ENCODE data around the gene SPEM2. TPM values are rescaled to one million over a fixed set of nuclear protein-coding genes. Genes with fewer than 3 reads are reported as not detected.

SPEM2 gene
- total and polyA plus RNA-seq, 5 donors from 2014 or later, result not detected

- no peaks in the 10 kb centered on the region for H3K9me3 Mint-ChIP-seq
- peaks cover 31% of the 10 kb centered on the region for H3K4me1 ChIP-seq (ENCODE audit: control insufficient read depth, insufficient read depth, low read length, poor library complexity, severe bottlenecking)
- peak overlapping the region in 3 of 4 donors; percentile 93 to 97 (median 96) for H3K4me3 Mint-ChIP-seq
- peaks cover 6 to 74% (median 43%) of the 10 kb centered on the region in 4 donors for H3K4me1 Mint-ChIP-seq
- peaks cover 5% of the 10 kb centered on the region for H3K36me3 Mint-ChIP-seq
- H3K27ac ChIP-seq (ENCODE audit: insufficient read depth, low read length, poor library complexity, severe bottlenecking), result no peak overlapping the region
- no peaks in the 10 kb centered on the region for H3K9me3 ChIP-seq (ENCODE audit: control insufficient read depth in 2 of 2, low read length in 2 of 2)
- ATAC-seq (ENCODE audit: low read depth in 2 of 2) (no peak), DNase-seq (no peak)
- peak overlapping the region; percentile 0 to 60 (median 57) for H3K27ac Mint-ChIP-seq
- H3K36me3 ChIP-seq (ENCODE audit: control insufficient read depth, insufficient read depth, low read length), result no peaks in the 10 kb centered on the region
- no peaks in the 10 kb centered on the region for H3K27me3 ChIP-seq (ENCODE audit: control insufficient read depth, insufficient read depth, low read length)
- H3K4me3 ChIP-seq (ENCODE audit: low read depth, low read length), result no peak overlapping the region
- peaks cover 4% of the 10 kb centered on the region for H3K27me3 Mint-ChIP-seq
Observed at GRCh38 chr17:7475764-7476422, 50.5 kb downstream of the SPEM2 start.

GRCh38 chr17:7476494-7476893 is 51.1 kb downstream of the SPEM2 start:
- Histone ChIP-seq H3K4me3 (ENCODE audit: low read depth, low read length) (no peak overlapping the region), H3K27me3 (ENCODE audit: control insufficient read depth, insufficient read depth, low read length) (no peaks in the 10 kb centered on the region), H3K27ac (ENCODE audit: insufficient read depth, low read length, poor library complexity, severe bottlenecking) (no peak overlapping the region), H3K36me3 (ENCODE audit: control insufficient read depth, insufficient read depth, low read length) (no peaks in the 10 kb centered on the region), H3K9me3 (ENCODE audit: control insufficient read depth in 2 of 2, low read length in 2 of 2) (no peaks in the 10 kb centered on the region), H3K4me1 (ENCODE audit: control insufficient read depth, insufficient read depth, low read length, poor library complexity, severe bottlenecking) (peaks cover 32% of the 10 kb centered on the region)
- Mint-ChIP-seq H3K27me3 (peaks cover 4% of the 10 kb centered on the region), H3K36me3 (peaks cover 5% of the 10 kb centered on the region), H3K4me3 (peak overlapping the region; percentile 17 to 97 (median 94)), H3K27ac (peak overlapping the region in 2 of 3 donors; percentile 57 to 60), H3K4me1 (peaks cover 6 to 73% (median 42%) of the 10 kb centered on the region in 4 donors), H3K9me3 (no peaks in the 10 kb centered on the region)
- DNase-seq (no peak), ATAC-seq (ENCODE audit: low read depth in 2 of 2) (no peak)

- Mint-ChIP-seq H3K36me3 (peaks cover 5% of the 10 kb centered on the region), H3K4me3 (peak overlapping the region; percentile 17 to 97 (median 94)), H3K9me3 (no peaks in the 10 kb centered on the region), H3K27ac (peak overlapping the region; percentile 32 to 97 (median 86)), H3K27me3 (peaks cover under 1% of the 10 kb centered on the region), H3K4me1 (peaks cover 6 to 73% (median 41%) of the 10 kb centered on the region in 4 donors)
- DNase-seq (no peak), ATAC-seq (ENCODE audit: low read depth in 2 of 2) (no peak)
- peaks cover 35% of the 10 kb centered on the region for H3K4me1 ChIP-seq (ENCODE audit: control insufficient read depth, insufficient read depth, low read length, poor library complexity, severe bottlenecking)
- peak overlapping the region; percentile 98 for H3K27ac ChIP-seq (ENCODE audit: insufficient read depth, low read length, poor library complexity, severe bottlenecking)
- no peak overlapping the region for H3K4me3 ChIP-seq (ENCODE audit: low read depth, low read length)
- no peaks in the 10 kb centered on the region for H3K27me3 ChIP-seq (ENCODE audit: control insufficient read depth, insufficient read depth, low read length)
- H3K36me3 ChIP-seq (ENCODE audit: control insufficient read depth, insufficient read depth, low read length), result no peaks in the 10 kb centered on the region
- H3K9me3 ChIP-seq (ENCODE audit: control insufficient read depth in 2 of 2, low read length in 2 of 2), result no peaks in the 10 kb centered on the region
Observed at GRCh38 chr17:7476951-7477350, 51.5 kb downstream of the SPEM2 start.

Other genes starting within 250 kb of the SPEM2 start
Only the 30 nearest of the 39 such genes appear.
- gene GABARAP, start 183.2 kb upstream of the SPEM2 start, total RNA-seq, result 227 TPM
- 1,000 to 10,000 TPM in 2 of 4 donors, 100 to 1,000 TPM in 2; 939 to 1,205 (median 986) TPM for gene GABARAP, start 183.2 kb upstream of the SPEM2 start, polyA plus RNA-seq
- 114 TPM for gene CTDNEP1, start 173.9 kb upstream of the SPEM2 start, total RNA-seq
- 10 to 100 TPM; 33.0 to 40.7 (median 38.8) TPM for gene CTDNEP1, start 173.9 kb upstream of the SPEM2 start, polyA plus RNA-seq
- gene ELP5, start 173.4 kb upstream of the SPEM2 start, total RNA-seq, result 31.6 TPM
- 10 to 100 TPM; 54.5 to 74.0 (median 59.0) TPM for gene ELP5, start 173.4 kb upstream of the SPEM2 start, polyA plus RNA-seq
- not detected for gene CLDN7, start 163.1 kb upstream of the SPEM2 start, total RNA-seq
- gene CLDN7, start 163.1 kb upstream of the SPEM2 start, polyA plus RNA-seq, result 1 to 10 TPM in 2 of 4 donors, under 1 TPM in 2; 0.55 to 2.0 (median 1.3) TPM
- not detected for gene SLC2A4, start 143.9 kb upstream of the SPEM2 start, total RNA-seq
- not detected for gene SLC2A4, start 143.9 kb upstream of the SPEM2 start, polyA plus RNA-seq
- gene YBX2, start 131.0 kb upstream of the SPEM2 start, total RNA-seq, result not detected
- not detected for gene YBX2, start 131.0 kb upstream of the SPEM2 start, polyA plus RNA-seq
- 485 TPM for gene EIF5A, start 118.0 kb upstream of the SPEM2 start, total RNA-seq
- 100 to 1,000 TPM; 210 to 631 (median 398) TPM for gene EIF5A, start 118.0 kb upstream of the SPEM2 start, polyA plus RNA-seq
- 129 TPM for gene GPS2, start 110.3 kb upstream of the SPEM2 start, total RNA-seq
- gene GPS2, start 110.3 kb upstream of the SPEM2 start, polyA plus RNA-seq, result 100 to 1,000 TPM in 2 of 4 donors, 10 to 100 TPM in 2; 79.3 to 107 (median 96.5) TPM
- 39.5 TPM for gene NEURL4, start 96.3 kb upstream of the SPEM2 start, total RNA-seq
- 1 to 10 TPM in 2 of 4 donors, under 1 TPM in 2; 0.27 to 1.2 (median 0.83) TPM for gene NEURL4, start 96.3 kb upstream of the SPEM2 start, polyA plus RNA-seq
- 723 TPM for gene ACAP1, start 89.1 kb upstream of the SPEM2 start, total RNA-seq
- gene ACAP1, start 89.1 kb upstream of the SPEM2 start, polyA plus RNA-seq, result 100 to 1,000 TPM; 194 to 259 (median 213) TPM
- gene KCTD11, start 73.5 kb upstream of the SPEM2 start, total RNA-seq, result 1.3 TPM
- gene KCTD11, start 73.5 kb upstream of the SPEM2 start, polyA plus RNA-seq, result 1 to 10 TPM; 2.6 to 4.0 (median 2.9) TPM
- not detected for gene TMEM95, start 70.5 kb upstream of the SPEM2 start, total RNA-seq
- not detected for gene TMEM95, start 70.5 kb upstream of the SPEM2 start, polyA plus RNA-seq
- 4.8 TPM for gene TNK1, start 44.5 kb upstream of the SPEM2 start, total RNA-seq
- 1 to 10 TPM in 3 of 4 donors, under 1 TPM in 1; 0.42 to 3.8 (median 1.4) TPM for gene TNK1, start 44.5 kb upstream of the SPEM2 start, polyA plus RNA-seq
- gene PLSCR3, start 31.1 kb upstream of the SPEM2 start, total RNA-seq, result 113 TPM
- gene PLSCR3, start 31.1 kb upstream of the SPEM2 start, polyA plus RNA-seq, result 100 to 1,000 TPM; 148 to 174 (median 153) TPM
- 23.0 TPM for gene TMEM256, start 21.5 kb upstream of the SPEM2 start, total RNA-seq
- 10 to 100 TPM; 64.9 to 80.9 (median 66.7) TPM for gene TMEM256, start 21.5 kb upstream of the SPEM2 start, polyA plus RNA-seq
- gene NLGN2, start 17.8 kb upstream of the SPEM2 start, total RNA-seq, result 3.6 TPM
- gene NLGN2, start 17.8 kb upstream of the SPEM2 start, polyA plus RNA-seq, result not detected
- not detected for gene SPEM1, start 5.3 kb upstream of the SPEM2 start, total RNA-seq
- gene SPEM1, start 5.3 kb upstream of the SPEM2 start, polyA plus RNA-seq, result not detected
- not detected for gene SPEM3, start 3.2 kb downstream of the SPEM2 start, total RNA-seq
- not detected for gene SPEM3, start 3.2 kb downstream of the SPEM2 start, polyA plus RNA-seq
- gene TMEM102, start 9.8 kb downstream of the SPEM2 start, total RNA-seq, result 16.8 TPM
- gene TMEM102, start 9.8 kb downstream of the SPEM2 start, polyA plus RNA-seq, result 10 to 100 TPM; 22.3 to 28.4 (median 24.2) TPM
- 3.3 TPM for gene FGF11, start 13.9 kb downstream of the SPEM2 start, total RNA-seq
- gene FGF11, start 13.9 kb downstream of the SPEM2 start, polyA plus RNA-seq, result under 1 TPM in 3 of 4 donors, not detected in 1; 0.07 to 0.27 (median 0.18) TPM
- gene CHRNB1, start 19.4 kb downstream of the SPEM2 start, total RNA-seq, result 7.6 TPM
- 10 to 100 TPM; 18.0 to 28.7 (median 27.0) TPM for gene CHRNB1, start 19.4 kb downstream of the SPEM2 start, polyA plus RNA-seq
- 53.5 TPM for gene ZBTB4, start 54.0 kb downstream of the SPEM2 start, total RNA-seq
- 10 to 100 TPM in 3 of 4 donors, 1 to 10 TPM in 1; 8.3 to 14.0 (median 11.0) TPM for gene ZBTB4, start 54.0 kb downstream of the SPEM2 start, polyA plus RNA-seq
- not detected for gene SLC35G6, start 55.8 kb downstream of the SPEM2 start, total RNA-seq
- gene SLC35G6, start 55.8 kb downstream of the SPEM2 start, polyA plus RNA-seq, result not detected
- 568 TPM for gene POLR2A, start 58.8 kb downstream of the SPEM2 start, total RNA-seq
- gene POLR2A, start 58.8 kb downstream of the SPEM2 start, polyA plus RNA-seq, result 10 to 100 TPM; 32.3 to 44.0 (median 37.2) TPM
- 46.9 TPM for gene TNFSF12, start 123.4 kb downstream of the SPEM2 start, total RNA-seq
- 10 to 100 TPM; 35.5 to 49.6 (median 41.9) TPM for gene TNFSF12, start 123.4 kb downstream of the SPEM2 start, polyA plus RNA-seq
- gene TNFSF13, start 133.1 kb downstream of the SPEM2 start, total RNA-seq, result 1.6 TPM
- gene TNFSF13, start 133.1 kb downstream of the SPEM2 start, polyA plus RNA-seq, result under 1 TPM in 3 of 4 donors, not detected in 1; 0.41 to 0.52 (median 0.44) TPM
- gene SENP3, start 136.3 kb downstream of the SPEM2 start, total RNA-seq, result 30.7 TPM
- gene SENP3, start 136.3 kb downstream of the SPEM2 start, polyA plus RNA-seq, result 10 to 100 TPM; 10.1 to 16.1 (median 11.8) TPM
- gene CD68, start 154.0 kb downstream of the SPEM2 start, total RNA-seq, result 0.25 TPM
- gene CD68, start 154.0 kb downstream of the SPEM2 start, polyA plus RNA-seq, result 1 to 10 TPM in 1 of 4 donors, under 1 TPM in 2, not detected in 1; 0.65 to 1.2 (median 0.89) TPM
- 40.0 TPM for gene MPDU1, start 158.2 kb downstream of the SPEM2 start, total RNA-seq
- 10 to 100 TPM; 41.0 to 63.7 (median 48.4) TPM for gene MPDU1, start 158.2 kb downstream of the SPEM2 start, polyA plus RNA-seq
- not detected for gene SOX15, start 164.5 kb downstream of the SPEM2 start, total RNA-seq
- not detected for gene SOX15, start 164.5 kb downstream of the SPEM2 start, polyA plus RNA-seq